ENCODE measurements around the gene UQCC3. TPM values are rescaled to one million over a fixed set of nuclear protein-coding genes. Genes with fewer than 3 reads are reported as not detected.

UQCC3 gene
- total and polyA plus RNA-seq, 2 donors (not counting 3 experiments of a cell fraction or from before 2014, with no cell fraction given) = 8.6 to 15.5 TPM

DNA sequence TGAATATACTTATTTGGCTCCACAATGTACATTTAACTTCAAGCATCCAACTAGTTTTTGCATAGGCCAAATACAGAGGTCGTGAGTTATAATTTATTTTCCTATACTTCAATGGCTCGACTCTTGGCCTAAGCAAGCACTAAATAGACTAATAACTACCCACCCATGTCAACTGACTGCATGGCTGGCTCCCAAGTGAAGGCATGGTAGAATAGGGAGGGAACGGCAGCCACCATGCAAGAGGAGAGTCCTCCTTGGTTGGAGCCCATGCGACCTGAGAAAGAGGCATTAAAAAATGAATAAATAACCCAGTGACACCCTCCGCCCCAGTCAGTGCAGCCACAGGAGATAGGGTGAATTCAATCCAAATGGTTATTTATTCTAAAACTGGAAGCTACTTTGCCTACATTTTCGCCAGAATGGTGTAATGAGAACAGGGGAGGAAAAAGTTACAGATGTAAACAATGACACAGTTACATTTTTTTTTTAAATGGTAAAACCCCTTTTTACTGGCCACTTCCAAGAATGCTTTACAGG lies 40.9 kb downstream of the UQCC3 start:
- Histone ChIP-seq H3K4me1 (ENCODE audit: control insufficient read depth, extremely low read depth, insufficient read depth, low read length) (peaks cover 12% of the 10 kb centered on the region), H2AFZ (ENCODE audit: low read depth, low read length) (no peak overlapping the region), H3K4me3 (replicated peaks in 1 of 3; ENCODE audit: insufficient read depth in 1 of 3, low read depth in 1 of 3, low read length in 3 of 3) (no peak overlapping the region), H3K9me3 (replicated peaks; ENCODE audit: control insufficient read depth, insufficient read depth, low read length) (no peaks in the 10 kb centered on the region), H3K27me3 (ENCODE audit: control insufficient read depth in 2 of 2, insufficient read depth in 2 of 2, low read length in 2 of 2) (no peaks in the 10 kb centered on the region), H4K20me1 (replicated peaks; ENCODE audit: control insufficient read depth, extremely low read depth, insufficient read depth, low read length) (no peaks in the 10 kb centered on the region), H3K4me2 (ENCODE audit: insufficient read depth, low read length) (no peak overlapping the region), H3K79me2 (ENCODE audit: control insufficient read depth, insufficient read depth, low read length) (peaks cover 13% of the 10 kb centered on the region), H3K27ac (ENCODE audit: insufficient read depth, low read depth, low read length) (no peak overlapping the region), H3K9me1 (replicated peaks; ENCODE audit: control insufficient read depth, extremely low read depth, insufficient read depth, low read length) (no peaks in the 10 kb centered on the region), H3K36me3 (ENCODE audit: control insufficient read depth in 2 of 2, extremely low read depth in 1 of 2, insufficient read depth in 2 of 2, low read length in 2 of 2) (peaks cover 28 to 32% of the 10 kb centered on the region in 2 experiments), H3K9ac (replicated peaks; ENCODE audit: extremely low read depth, insufficient read depth, low read length) (no peak overlapping the region)
- dilution Hi-C loops (cut with MboI; ENCODE audit: extremely low pct_ligation_motif_present, low sequenced_read_pairs) (no loop called here), intact Hi-C loops (cut with micrococcal nuclease) (no loop called here)
- no peak for DNase-seq (ENCODE audit: low read depth, low spot score)
- CTCF ChIA-PET = no interaction called here
- POLR2A ChIA-PET = interaction anchor here (0.6 to 1.0 kb wide), 2 partner anchors 14 to 111 kb away, joined by 4 to 5 read pairs; partner anchors contain the start of genes HNRNPUL2 and MTA2
- TF ChIP-seq FOS (IDR thresholded peaks at IDR 0.05; ENCODE audit: borderline replicate concordance, insufficient read depth, low read length) = no peak
- TF ChIP-seq POLR2AphosphoS5 (IDR thresholded peaks at IDR 0.05; ENCODE audit: insufficient read depth, low read depth, low read length) = no peak
- no peak for TF ChIP-seq POLR2A (IDR thresholded peaks at IDR 0.05; ENCODE audit: low read depth, low read length)
- TF ChIP-seq, protein P1, sequence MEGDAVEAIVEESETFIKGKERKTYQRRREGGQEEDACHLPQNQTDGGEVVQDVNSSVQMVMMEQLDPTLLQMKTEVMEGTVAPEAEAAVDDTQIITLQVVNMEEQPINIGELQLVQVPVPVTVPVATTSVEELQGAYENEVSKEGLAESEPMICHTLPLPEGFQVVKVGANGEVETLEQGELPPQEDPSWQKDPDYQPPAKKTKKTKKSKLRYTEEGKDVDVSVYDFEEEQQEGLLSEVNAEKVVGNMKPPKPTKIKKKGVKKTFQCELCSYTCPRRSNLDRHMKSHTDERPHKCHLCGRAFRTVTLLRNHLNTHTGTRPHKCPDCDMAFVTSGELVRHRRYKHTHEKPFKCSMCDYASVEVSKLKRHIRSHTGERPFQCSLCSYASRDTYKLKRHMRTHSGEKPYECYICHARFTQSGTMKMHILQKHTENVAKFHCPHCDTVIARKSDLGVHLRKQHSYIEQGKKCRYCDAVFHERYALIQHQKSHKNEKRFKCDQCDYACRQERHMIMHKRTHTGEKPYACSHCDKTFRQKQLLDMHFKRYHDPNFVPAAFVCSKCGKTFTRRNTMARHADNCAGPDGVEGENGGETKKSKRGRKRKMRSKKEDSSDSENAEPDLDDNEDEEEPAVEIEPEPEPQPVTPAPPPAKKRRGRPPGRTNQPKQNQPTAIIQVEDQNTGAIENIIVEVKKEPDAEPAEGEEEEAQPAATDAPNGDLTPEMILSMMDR (IDR thresholded peaks at IDR 0.05; ENCODE audit: extremely low read depth in 1 of 2, insufficient read depth in 1 of 2, low read depth in 1 of 2, low read length in 2 of 2) = no peak
- no peak for TF ChIP-seq EZH2 (IDR thresholded peaks at IDR 0.05; ENCODE audit: borderline replicate concordance, low read depth, low read length, severe bottlenecking)
- no peak for TF ChIP-seq GATA2 (IDR thresholded peaks at IDR 0.05; ENCODE audit: insufficient read depth, insufficient read length, low read depth, low read length)
- TF ChIP-seq, protein P2, sequence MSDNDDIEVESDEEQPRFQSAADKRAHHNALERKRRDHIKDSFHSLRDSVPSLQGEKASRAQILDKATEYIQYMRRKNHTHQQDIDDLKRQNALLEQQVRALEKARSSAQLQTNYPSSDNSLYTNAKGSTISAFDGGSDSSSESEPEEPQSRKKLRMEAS (IDR thresholded peaks at IDR 0.05; ENCODE audit: insufficient read depth, insufficient read length) = no peak
- no peak for TF ChIP-seq JUN (IDR thresholded peaks at IDR 0.05; ENCODE audit: borderline replicate concordance, insufficient read depth, insufficient read length, low read depth)
- no peak for TF ChIP-seq MYC (IDR thresholded peaks at IDR 0.05; ENCODE audit: low read depth, low read length)
- no TSS peak for BruUV-seq (replicated peaks)
- no peak for FAIRE-seq

Data from endothelial cell of umbilical vein (primary cell).